ENCODE results near the gene SCAMP1. TPM values are rescaled to one million over a fixed set of nuclear protein-coding genes. Genes with fewer than 3 reads are reported as not detected.
A peak's percentile ranks its signal among the peaks of the same experiment; 100 is the strongest.

Gene SCAMP1
- total RNA-seq, 1 experiment from 2014 or later = 36.0 TPM

- H3T11ph ChIP-seq (ENCODE audit: low read length) = no peak overlapping the region
- no peak overlapping the region for H3K14ac ChIP-seq (ENCODE audit: insufficient read depth, low read length)
- no peak overlapping the region for H2AFZ ChIP-seq (ENCODE audit: low read length)
- H3K18ac ChIP-seq (ENCODE audit: insufficient read length, low read depth, low read length) = no peak overlapping the region
- H3K79me1 ChIP-seq (ENCODE audit: insufficient read depth, low read depth, low read length, poor library complexity, severe bottlenecking) = no peaks in the 10 kb centered on the region
- no peak overlapping the region for H4K91ac ChIP-seq (ENCODE audit: insufficient read length, low read depth, low read length)
- Mint-ChIP-seq H3K4me3 (no peak overlapping the region), H3K27ac (peak overlapping the region in 1 of 3 experiments; percentile 12; a peak in 1 of 7 replicates), H3K27me3 (ENCODE audit: low read depth) (peaks cover 2% of the 10 kb centered on the region; the same call in 1 of the 2 replicates), H3K4me1 (peaks cover 16 to 21% of the 10 kb centered on the region in 2 experiments), H3K36me3 (ENCODE audit: insufficient read depth in 1 of 3, low read depth in 3 of 3) (no peaks in the 10 kb centered on the region), H3K9me3 (no peaks in the 10 kb centered on the region)
- no peak overlapping the region for H3K27ac ChIP-seq (ENCODE audit: insufficient read length, low read depth, low read length)
- H4K5ac ChIP-seq (ENCODE audit: insufficient read length, low read depth, low read length) = no peak overlapping the region
- no peak overlapping the region for H3K9ac ChIP-seq (ENCODE audit: extremely low read depth, insufficient read length, low read length)
- H4K20me1 ChIP-seq (ENCODE audit: control insufficient read depth, insufficient read depth, insufficient read length) = no peaks in the 10 kb centered on the region
- H2BK5ac ChIP-seq (ENCODE audit: insufficient read length, low read length) = no peak overlapping the region
- H3K4me2 ChIP-seq (ENCODE audit: insufficient read depth, insufficient read length, low read length) = no peak overlapping the region
- H3K56ac ChIP-seq (ENCODE audit: insufficient read length, low read depth, low read length) = no peak overlapping the region
- no peaks in the 10 kb centered on the region for H3K23me2 ChIP-seq (ENCODE audit: insufficient read length, low read depth, low read length, poor library complexity, severe bottlenecking)
- no peaks in the 10 kb centered on the region for H3K27me3 ChIP-seq (ENCODE audit: insufficient read depth, low read length)
- no peaks in the 10 kb centered on the region for H3K9me3 ChIP-seq (ENCODE audit: control insufficient read depth, low read depth, low read length)
- H2BK12ac ChIP-seq (ENCODE audit: insufficient read length, low read depth, low read length) = no peak overlapping the region
- H3K79me2 ChIP-seq (ENCODE audit: insufficient read depth, low read length) = no peaks in the 10 kb centered on the region
- no peak overlapping the region for H2BK120ac ChIP-seq (ENCODE audit: low read depth, low read length, poor library complexity, severe bottlenecking)
- H4K8ac ChIP-seq (replicated peaks; ENCODE audit: insufficient read length, low read depth, low read length) = no peak overlapping the region
- no peak for TF ChIP-seq CTCF (conservative IDR thresholded peaks at IDR 0.05)
- H3K23ac ChIP-seq (ENCODE audit: insufficient read length, low read depth, low read length) = no peak overlapping the region
- H3K4ac ChIP-seq (ENCODE audit: low read depth, low read length) = no peak overlapping the region
- H2BK15ac ChIP-seq (ENCODE audit: low read depth, low read length) = no peak overlapping the region
- H2AK5ac ChIP-seq (ENCODE audit: insufficient read length, low read length) = no peak overlapping the region
- no peak overlapping the region for H2BK20ac ChIP-seq (ENCODE audit: low read depth, low read length, poor library complexity, severe bottlenecking)
- no peak for DNase-seq
- no peaks in the 10 kb centered on the region for H3K4me1 ChIP-seq (ENCODE audit: insufficient read depth, low read length)
Measured at GRCh38 chr5:78323241-78323640, 37.2 kb upstream of the SCAMP1 start.
